ENCODE results near the gene TMEM222. TPM values are rescaled to one million over a fixed set of nuclear protein-coding genes. Genes with fewer than 3 reads are reported as not detected.

Gene TMEM222
- total and polyA plus RNA-seq, 2 of the 4 experiments (the other 2 are of a cell fraction) = 19.9 to 54.1 TPM

- no peaks in the 10 kb centered on the region for H3K27me3 ChIP-seq (ENCODE audit: control insufficient read depth, insufficient read depth, low read length)
- H3K4me1 ChIP-seq (ENCODE audit: control insufficient read depth, insufficient read depth, low read length) = peaks cover 11% of the 10 kb centered on the region
- DNase-seq (no peak), ATAC-seq (ENCODE audit: low read depth) (no peak)
- H2BK15ac ChIP-seq (ENCODE audit: low read depth, low read length) = no peak overlapping the region
- TF ChIP-seq SMC3 (IDR thresholded peaks at IDR 0.05; ENCODE audit: low read depth, low read length) (no peak), RAD21 (IDR thresholded peaks at IDR 0.05; ENCODE audit: low read length) (no peak), MAFK (IDR thresholded peaks at IDR 0.05; ENCODE audit: low read depth, low read length) (no peak), FOS (IDR thresholded peaks at IDR 0.05; ENCODE audit: low read depth, low read length) (no peak), CHD1 (IDR thresholded peaks at IDR 0.05; ENCODE audit: low read depth, low read length) (no peak), RFX5 (IDR thresholded peaks at IDR 0.05; ENCODE audit: low read depth, low read length) (no peak), BHLHE40 (IDR thresholded peaks at IDR 0.05; ENCODE audit: low read depth, low read length) (no peak), POLR2A (IDR thresholded peaks at IDR 0.05; ENCODE audit: low read depth, low read length) (no peak), CTCF (conservative IDR thresholded peaks at IDR 0.05; ENCODE audit: low read depth, low read length) (no peak)
- H3K9me1 ChIP-seq (ENCODE audit: insufficient read depth, low read length) = peaks cover 18% of the 10 kb centered on the region
- H3K4me2 ChIP-seq (ENCODE audit: low read depth, low read length) = peak overlapping the region; percentile 98
- in situ Hi-C loops (cut with MboI; ENCODE audit: low sequenced_read_pairs) (no loop called here), intact Hi-C loops (cut with micrococcal nuclease) (loop anchor here (2.0 kb wide), 1 partner anchor 66 kb away; no protein-coding TSS in a partner anchor), dilution Hi-C loops (cut with HindIII; ENCODE audit: low sequenced_read_pairs, unreplicated experiment) (no loop called here)
- 0 out of 2 replicates have a peak overlapping the region, but pooled peaks have one; percentile 29 for H3K18ac ChIP-seq (ENCODE audit: low read depth, low read length)
- H3K23ac ChIP-seq (ENCODE audit: low read depth, low read length) = peak overlapping the region; percentile 86; the same call in 1 of the 2 replicates
- H2BK5ac ChIP-seq (ENCODE audit: low read depth, low read length, poor library complexity, severe bottlenecking) = peak overlapping the region; percentile 47
- no TSS peak for BruUV-seq (replicated peaks)
- peak overlapping the region; percentile 71 to 93 for H4K8ac ChIP-seq (ENCODE audit: low read depth in 2 of 2, low read length in 2 of 2)
- H3K56ac ChIP-seq (ENCODE audit: extremely low read depth, insufficient read depth, low read length) = peak overlapping the region; percentile 79; the same call in 1 of the 2 replicates
- peak overlapping the region; percentile 83 for H2AK9ac ChIP-seq (replicated peaks; ENCODE audit: low read depth, low read length, poor library complexity)
- H3K79me1 ChIP-seq (ENCODE audit: low read depth in 1 of 2, low read length in 2 of 2) = peaks cover 6 to 24% of the 10 kb centered on the region in 2 experiments; a peak in 3 of 4 replicates
- no peaks in the 10 kb centered on the region for H3K9me3 ChIP-seq (ENCODE audit: control insufficient read depth, insufficient read depth, low read length)
- H3K4me3 ChIP-seq (ENCODE audit: insufficient read depth, low read depth, low read length) = peak overlapping the region; percentile 77
- peak overlapping the region; percentile 70; the same call in 1 of the 2 replicates for H4K5ac ChIP-seq (ENCODE audit: low read depth, low read length)
- H2AK5ac ChIP-seq (ENCODE audit: low read depth, low read length) = peak overlapping the region; percentile 70
- H4K91ac ChIP-seq (ENCODE audit: insufficient read depth, low read depth, low read length) = peak overlapping the region; percentile 79
- H3K36me3 ChIP-seq (ENCODE audit: control insufficient read depth, insufficient read depth, low read length) = peaks cover 16% of the 10 kb centered on the region
- no peak overlapping the region for H2BK120ac ChIP-seq (ENCODE audit: low read depth, low read length)
- H2BK20ac ChIP-seq (ENCODE audit: low read depth, low read length) = no peak overlapping the region
- peak overlapping the region; percentile 99 for H2AFZ ChIP-seq (replicated peaks; ENCODE audit: low read length, poor library complexity)
- CTCF ChIA-PET = interaction anchor here (0.8 to 2.3 kb wide), 7 partner anchors 10 to 71 kb away, joined by 3 to 9 read pairs (median 6); no protein-coding TSS in a partner anchor
- 10% methylated on average over 2 of the region's 8 CpGs; no CpG with 5 or more reads in 1 of the 2 experiments for WGBS, 2 experiments (ENCODE audit: extremely low coverage in 2 of 2, insufficient read length in 1 of 2)
- peak overlapping the region; percentile 94 for H3K27ac ChIP-seq (ENCODE audit: insufficient read depth, low read length)
- peak overlapping the region; percentile 74; the same call in 1 of the 2 replicates for H3K14ac ChIP-seq (replicated peaks; ENCODE audit: low read depth, low read length)
- H3K4ac ChIP-seq (ENCODE audit: low read depth, low read length) = peak overlapping the region; percentile 89
- POLR2A ChIA-PET (ENCODE audit: unreplicated experiment) = interaction anchor here (0.5 kb wide), 1 partner anchor 313 kb away, joined by 5 read pairs; no protein-coding TSS in a partner anchor
- H3K9ac ChIP-seq (ENCODE audit: low read depth, low read length) = peak overlapping the region; percentile 93
- H4K20me1 ChIP-seq (ENCODE audit: insufficient read depth, low read length) = peaks cover 2% of the 10 kb centered on the region; the same call in 1 of the 2 replicates
Observed at GRCh38 chr1:27367160-27367650, 45.2 kb downstream of the TMEM222 start.

Data from IMR-90 (cell line).